ENCODE measurements around the gene ACE2.

ACE2 gene

GRCh38 chrX:15574017-15574416, 26.7 kb downstream of the ACE2 start:
- DNase-seq = no peak

- DNase-seq = no peak
Observed at GRCh38 chrX:15570145-15570544, 30.6 kb downstream of the ACE2 start.

DNA sequence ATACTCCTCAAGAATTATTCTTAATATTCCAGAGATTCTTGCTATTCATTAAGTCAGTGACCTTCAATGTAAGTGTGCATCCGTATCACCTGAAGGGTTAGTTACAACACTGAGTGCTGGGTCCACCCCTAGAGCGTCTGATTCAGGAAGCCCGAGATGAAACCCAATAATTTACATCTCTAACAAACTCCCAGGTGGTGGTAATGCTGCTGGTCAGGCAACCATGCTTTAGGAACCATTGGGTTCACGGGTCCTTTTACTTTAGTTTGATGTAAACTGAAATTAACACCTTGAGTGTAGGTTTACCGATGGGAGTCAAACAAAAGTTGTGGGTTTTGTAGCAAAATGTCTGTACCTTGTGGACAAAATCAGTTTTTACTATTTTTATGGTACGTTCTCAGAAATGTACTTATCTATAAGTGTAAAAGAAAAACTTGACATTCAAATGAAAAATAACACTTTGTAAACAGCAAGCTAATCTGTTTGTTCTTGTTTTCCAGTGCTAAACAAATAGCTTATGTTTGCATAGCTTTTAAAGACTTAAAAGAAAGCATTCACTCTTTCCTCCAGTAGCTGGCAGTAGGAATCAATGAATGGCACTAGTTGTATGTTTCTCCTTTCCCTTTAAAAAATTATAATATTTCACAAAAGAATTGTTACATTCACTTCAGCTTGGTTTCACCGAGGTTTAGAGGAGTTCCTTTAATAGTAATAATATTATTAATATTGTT, 32.7 kb downstream of the ACE2 start:
- no peak for DNase-seq

GRCh38 chrX:15567267-15567666, 33.5 kb downstream of the ACE2 start:
- DNase-seq = no peak

DNA sequence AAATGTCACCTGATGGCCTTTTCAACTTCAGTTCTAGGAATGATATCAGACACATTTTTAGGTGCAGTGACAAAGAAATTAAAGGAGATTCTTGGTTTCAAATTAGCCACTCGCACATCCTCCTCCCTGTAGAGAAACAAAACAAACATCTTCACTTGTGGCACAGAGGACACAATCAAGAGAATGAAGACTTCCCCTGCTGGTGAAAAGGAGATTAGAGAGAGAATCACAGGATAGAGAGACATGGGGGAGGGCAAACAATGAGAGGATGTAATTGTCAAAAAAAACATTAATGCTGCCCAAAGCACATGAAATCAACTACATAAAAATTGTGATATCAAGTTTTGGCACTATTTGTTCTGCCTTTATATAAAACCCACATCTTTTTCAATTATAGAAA, 34.5 kb downstream of the ACE2 start:
- DNase-seq = no peak

GRCh38 chrX:15564981-15565579, 35.7 kb downstream of the ACE2 start:
- DNase-seq = peak; percentile 7 to 23

DNA sequence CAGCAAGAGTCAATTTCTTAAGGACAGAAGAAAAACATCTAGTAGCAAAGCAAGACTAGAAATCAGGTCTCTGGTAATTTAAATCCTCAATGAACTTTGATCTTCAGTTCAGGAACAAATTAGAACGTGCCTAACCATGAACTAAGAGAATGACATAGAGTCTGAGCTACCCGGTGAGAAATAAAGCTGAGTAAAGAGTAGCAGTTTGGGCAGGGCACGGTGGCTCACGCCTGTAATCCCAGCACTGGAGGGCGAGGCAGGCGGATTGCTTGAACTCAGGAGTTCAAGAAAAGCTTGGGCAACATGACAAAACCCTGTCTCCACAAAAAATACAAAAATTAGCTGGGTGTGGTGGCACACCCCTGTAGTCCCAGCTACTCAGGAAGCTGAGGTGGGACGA, 37.7 kb downstream of the ACE2 start:
- no peak for DNase-seq

DNA sequence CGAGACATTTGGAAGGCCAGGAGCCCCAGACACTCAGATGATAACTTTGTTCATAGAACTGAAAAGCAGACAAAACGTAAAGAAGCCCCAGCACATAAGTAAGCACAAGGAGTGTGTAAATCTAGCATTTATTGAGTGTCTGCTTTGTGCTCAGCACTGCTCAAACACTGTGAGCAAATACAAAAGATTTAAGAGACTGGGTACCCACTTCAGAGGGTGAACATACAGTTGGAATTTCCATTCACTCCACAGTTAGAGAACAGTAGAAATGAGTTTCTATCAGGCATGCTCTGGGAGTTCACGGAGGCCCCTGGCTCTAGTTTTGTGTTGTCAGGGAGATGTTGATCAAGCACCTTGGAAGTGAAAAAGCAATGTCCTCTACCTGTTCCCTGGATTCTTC, 39.8 kb downstream of the ACE2 start:
- no peak for DNase-seq

DNA sequence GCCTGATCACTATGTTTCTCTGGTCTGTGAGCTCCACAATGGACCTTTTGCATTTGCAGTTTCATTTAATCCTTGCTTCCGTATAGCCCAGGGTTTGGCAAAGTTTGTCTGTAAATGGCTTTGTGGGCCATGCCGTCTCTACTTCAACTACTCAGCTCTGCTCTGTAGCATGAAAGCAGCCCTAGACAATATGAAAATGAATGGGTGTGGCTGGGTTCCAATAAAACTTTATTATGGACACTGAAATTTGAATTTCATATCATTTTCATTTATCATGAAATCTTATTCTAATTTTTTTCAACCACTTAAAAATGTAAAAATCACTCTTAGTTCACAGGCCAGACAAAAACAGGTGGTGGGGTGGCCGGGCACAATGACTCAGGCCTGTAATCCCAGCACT, 41.5 kb downstream of the ACE2 start:
- DNase-seq = no peak

- DNase-seq = no peak
Observed at GRCh38 chrX:15549189-15550012, 51.4 kb downstream of the ACE2 start.

DNA sequence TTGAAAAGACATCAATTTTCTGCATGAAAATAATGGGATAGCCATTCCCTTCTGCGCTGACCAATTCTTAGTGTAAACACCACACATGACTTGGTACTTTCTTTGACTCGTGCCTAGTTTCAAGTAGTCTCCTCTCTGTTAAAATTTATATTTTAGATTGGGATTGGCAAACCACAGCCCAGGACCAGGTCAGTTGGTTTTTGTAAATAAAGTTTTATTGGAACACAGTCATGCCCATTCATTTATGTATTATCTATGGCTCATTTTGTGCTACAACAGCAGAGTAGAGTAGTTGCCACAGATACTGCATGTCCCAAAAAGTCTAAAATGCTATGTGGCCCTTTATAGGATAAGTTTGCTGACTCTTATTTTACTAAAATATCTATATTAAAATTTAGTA, 53.4 kb downstream of the ACE2 start:
- DNase-seq = no peak

DNA sequence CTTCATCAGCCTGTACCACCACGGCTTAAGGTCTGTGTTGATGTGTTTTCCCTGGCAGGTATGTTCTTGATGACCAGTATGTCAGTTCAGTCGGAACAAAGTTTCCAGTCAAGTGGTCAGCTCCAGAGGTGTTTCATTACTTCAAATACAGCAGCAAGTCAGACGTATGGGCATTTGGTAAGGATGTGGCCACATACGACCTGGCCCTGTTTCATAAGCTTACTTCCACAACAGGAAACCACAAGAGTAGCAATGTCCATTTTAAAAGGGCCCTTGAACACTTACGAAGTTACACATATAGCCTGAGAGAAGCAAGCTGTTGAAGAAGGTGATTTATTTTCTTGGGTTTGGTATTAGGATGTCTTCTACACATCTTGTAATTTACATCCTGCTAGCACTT, 54.0 kb downstream of the ACE2 start:
- no peak for DNase-seq

DNA sequence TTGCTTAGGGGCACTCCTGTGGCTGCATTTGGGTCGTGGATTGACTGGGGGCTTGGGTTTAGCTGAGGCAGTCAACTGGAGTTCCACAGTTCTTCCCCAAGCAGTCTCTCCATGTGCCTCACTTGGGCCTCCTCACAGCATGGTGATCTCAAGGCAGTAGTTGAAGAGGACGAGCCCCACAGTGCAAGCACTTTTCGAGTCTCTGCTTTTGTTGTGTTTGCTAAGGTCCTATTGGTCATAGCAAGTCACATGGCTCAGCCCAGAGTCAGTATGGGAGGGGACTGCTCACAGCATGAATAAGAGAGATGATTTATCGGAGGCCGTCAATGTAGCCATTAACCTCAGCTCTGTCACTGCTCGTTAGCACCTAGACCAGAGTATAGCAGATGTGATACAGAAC, 70.4 kb downstream of the ACE2 start:
- no peak for DNase-seq

DNA sequence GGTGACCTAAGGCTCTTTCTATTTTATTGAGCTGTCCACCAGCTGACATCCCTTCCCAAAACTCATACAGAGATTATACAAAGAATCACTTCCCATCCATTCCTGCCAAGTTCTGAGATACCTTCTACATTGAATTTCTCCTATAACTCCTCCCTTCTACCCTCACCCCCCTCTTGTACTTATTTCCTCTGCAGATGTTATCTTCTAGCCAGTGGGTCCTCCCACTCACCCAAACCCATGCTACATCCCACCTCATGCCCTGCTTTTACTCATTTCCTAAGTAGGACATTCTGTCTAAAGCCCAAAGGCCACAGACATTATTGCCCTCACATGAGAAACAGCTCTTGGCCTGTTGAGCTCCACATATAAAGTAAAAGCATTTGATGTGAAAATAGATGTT, 71.6 kb downstream of the ACE2 start:
- no peak for DNase-seq

GRCh38 chrX:15525664-15526416, 74.9 kb downstream of the ACE2 start:
- DNase-seq = no peak

- no peak for DNase-seq
Observed at GRCh38 chrX:15524417-15524816, 76.3 kb downstream of the ACE2 start.

- no peak for DNase-seq
Observed at GRCh38 chrX:15523088-15523487, 77.7 kb downstream of the ACE2 start.

GRCh38 chrX:15522464-15522863, 78.3 kb downstream of the ACE2 start:
- DNase-seq = no peak

DNA sequence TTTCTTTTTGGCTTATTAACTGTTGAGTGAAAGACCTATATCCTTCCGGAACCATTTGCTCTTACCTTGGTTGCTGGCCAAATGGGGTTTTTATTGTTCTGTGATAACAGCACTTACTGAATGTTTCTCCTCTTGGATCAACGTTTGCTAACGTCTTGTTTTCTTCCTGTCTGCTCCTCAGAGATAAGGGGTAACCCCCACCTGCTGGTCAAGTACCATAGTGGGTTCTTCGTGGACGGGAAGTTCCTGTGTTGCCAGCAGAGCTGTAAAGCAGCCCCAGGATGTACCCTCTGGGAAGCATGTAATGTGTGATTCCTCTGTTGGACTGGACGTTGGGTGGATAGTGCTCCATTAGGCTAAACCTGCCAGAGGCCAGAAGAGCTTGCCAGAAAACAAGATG, 84.8 kb downstream of the ACE2 start:
- no peak for DNase-seq

GRCh38 chrX:15514279-15514678, 86.5 kb downstream of the ACE2 start:
- DNase-seq = no peak

GRCh38 chrX:15512401-15512965, 88.3 kb downstream of the ACE2 start:
- no peak for DNase-seq

DNA sequence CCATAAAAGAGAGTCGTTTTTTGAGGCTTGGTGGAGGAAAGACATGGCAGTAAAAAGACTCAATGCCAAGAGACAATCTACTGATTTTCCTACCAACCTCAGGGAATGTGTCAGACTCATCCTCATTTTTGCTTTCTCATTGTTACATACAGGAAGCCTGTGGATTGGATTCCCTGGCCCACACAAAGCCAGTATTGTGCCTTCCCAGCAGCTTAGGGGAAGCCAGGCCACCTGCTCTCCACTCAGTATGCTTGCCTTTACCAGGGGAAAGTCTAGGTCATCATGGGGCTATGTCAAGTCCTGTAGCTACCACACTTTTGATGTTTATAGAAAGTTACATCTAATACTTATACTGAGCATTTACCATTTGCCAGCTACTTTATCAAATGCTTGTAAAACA, 89.2 kb downstream of the ACE2 start:
- DNase-seq = no peak
